H1 (cell line): Measurements from ENCODE around the gene BRCA1. TPM values are rescaled to one million over a fixed set of nuclear protein-coding genes. Genes with fewer than 3 reads are reported as not detected.
"Not testable (repeated sequence)": the region's sequence is repeated elsewhere in the genome, so short reads cannot be mapped to it uniquely, and the experiment has no call there.

Experiments used
- CTCF ChIA-PET: fragments of 300-600 bp; sonication (Branson Sonifier 250); formaldehyde crosslinking; loops from one replicate; lab custom pipeline; 2021; ENCODE audit not compliant: partially characterized antibody; lab: Charles Lee
- POLR2A ChIA-PET: fragments of 300-600 bp; sonication (Branson Sonifier 250); formaldehyde crosslinking; loops from one replicate; lab custom pipeline; 2021; ENCODE audit warnings: inconsistent platforms; ENCODE audit not compliant: partially characterized antibody; lab: Charles Lee
- DNase-seq, 2 experiments: peaks; one replicate each; pipeline versions ENCODE4 v3.0.0 to v3.0.0-alpha.2; 2010 to 2022; ENCODE audit warnings: low spot score in 2 of 2, low read depth in 1 of 2, mixed read lengths in 1 of 2
- FAIRE-seq: peaks from 2 replicates; lab custom pipeline; 2011; peaks lifted over from hg19 to GRCh38; lab: Jason Lieb, UNC
- H2AFZ ChIP-seq: 2 replicates; pipeline ENCODE4 v1.8.1; 2012; ENCODE audit warnings: low read length, inconsistent platforms
- H2AK5ac ChIP-seq: 2 replicates; pipeline ENCODE4 v1.6.1; 2013; ENCODE audit warnings: low read depth, low read length
- H2BK120ac ChIP-seq: replicated peaks from 2 replicates; pipeline ENCODE3; 2013; ENCODE audit warnings: low read depth, low read length, inconsistent platforms
- H2BK12ac ChIP-seq: 2 replicates; pipeline ENCODE4 v1.6.1; 2013; ENCODE audit warnings: low read depth, low read length
- H2BK15ac ChIP-seq: 2 replicates; pipeline ENCODE4 v1.6.1; 2013; ENCODE audit warnings: low read length
- H2BK20ac ChIP-seq: 2 replicates; pipeline ENCODE4 v1.6.1; 2013; ENCODE audit warnings: low read length
- H2BK5ac ChIP-seq: 2 replicates; pipeline ENCODE4 v1.6.1; 2013; ENCODE audit warnings: low read depth, low read length
- H3K14ac ChIP-seq: 2 replicates; pipeline ENCODE4 v1.6.1; 2013; ENCODE audit warnings: inconsistent platforms; ENCODE audit not compliant: insufficient read length
- H3K18ac ChIP-seq: 2 replicates; pipeline ENCODE4 v1.6.1; 2013; ENCODE audit warnings: low read length; ENCODE audit errors: extremely low read depth
- H3K23ac ChIP-seq: 2 replicates; pipeline ENCODE4 v1.6.1; 2013; ENCODE audit warnings: inconsistent platforms; ENCODE audit not compliant: insufficient read length
- H3K23me2 ChIP-seq: 2 replicates; pipeline ENCODE4 v1.6.1; 2013; ENCODE audit warnings: low read depth, low read length
- H3K27ac ChIP-seq: 2 replicates; pipeline ENCODE4 v1.6.1; 2011; ENCODE audit warnings: low read depth, low read length, inconsistent platforms
- H3K27me3 ChIP-seq, 4 experiments: replicated peaks in 1 of 4; 1 replicate in 1 of 4; 2 replicates in 3 of 4; pipeline versions ENCODE4 v1.6.1 to v1.8.1; 2011 to 2013; ENCODE audit warnings: low read length in 3 of 4, mild to moderate bottlenecking in 3 of 4, inconsistent platforms in 2 of 4, mixed read lengths in 2 of 4, moderate library complexity in 1 of 4; ENCODE audit not compliant: control insufficient read depth in 3 of 4, insufficient read depth in 3 of 4; ENCODE audit errors: extremely low read depth in 1 of 4
- H3K36me3 ChIP-seq, 4 experiments: 2 replicates each; pipeline versions ENCODE4 v1.6.1 to v1.8.1; 2011 to 2013; ENCODE audit warnings: mild to moderate bottlenecking in 4 of 4, low read length in 3 of 4, moderate library complexity in 2 of 4, control low read depth in 1 of 4, inconsistent platforms in 1 of 4; ENCODE audit not compliant: insufficient read depth in 4 of 4, control insufficient read depth in 2 of 4
- H3K4ac ChIP-seq: replicated peaks from 2 replicates; pipeline ENCODE3; 2013; ENCODE audit warnings: low read length, low read depth, mixed read lengths, inconsistent platforms; ENCODE audit not compliant: insufficient read length
- H3K4me1 ChIP-seq, 4 experiments: replicated peaks in 1 of 4; 1 replicate in 1 of 4; 2 replicates in 3 of 4; pipeline versions ENCODE4 v1.6.1 to v1.8.1; 2011 to 2013; ENCODE audit warnings: low read length in 3 of 4, inconsistent platforms in 2 of 4, mixed read lengths in 1 of 4; ENCODE audit not compliant: insufficient read depth in 4 of 4, control insufficient read depth in 3 of 4
- H3K4me2 ChIP-seq, 2 experiments: 2 replicates each; pipeline versions ENCODE4 v1.6.1 to v1.8.1; 2011 to 2013; ENCODE audit warnings: low read depth in 2 of 2, low read length in 2 of 2, control low read depth in 1 of 2, inconsistent platforms in 1 of 2, mild to moderate bottlenecking in 1 of 2; ENCODE audit not compliant: insufficient read depth in 1 of 2
- H3K4me3 ChIP-seq, 4 experiments: fragments of 200-600, 300-600 bp in 1 of 4; sonication (generic), shearing (Covaris generic), sonication (Bioruptor Twin) in 1 of 4; 2 replicates each; pipeline versions ENCODE4 v1.5.1 to v1.8.1; 2011 to 2016; ENCODE audit warnings: low read length in 4 of 4, low read depth in 3 of 4, control low read depth in 2 of 4, inconsistent platforms in 2 of 4, mild to moderate bottlenecking in 2 of 4, mixed read lengths in 1 of 4, moderate library complexity in 1 of 4; ENCODE audit not compliant: insufficient read depth in 2 of 4; ENCODE audit errors: extremely low read depth in 1 of 4
- H3K56ac ChIP-seq: replicated peaks from 2 replicates; pipeline ENCODE3; 2013; ENCODE audit warnings: low read depth, mild to moderate bottlenecking, mixed read lengths, low read length, inconsistent platforms; ENCODE audit not compliant: insufficient read length
- H3K79me1 ChIP-seq: 2 replicates; pipeline ENCODE4 v1.6.1; 2013; ENCODE audit warnings: low read depth, low read length, control low read depth
- H3K79me2 ChIP-seq, 2 experiments: 2 replicates each; pipeline versions ENCODE4 v1.6.1 to v1.8.1; 2012 to 2013; ENCODE audit warnings: low read length in 2 of 2, mild to moderate bottlenecking in 2 of 2, inconsistent platforms in 1 of 2; ENCODE audit not compliant: insufficient read depth in 2 of 2, control insufficient read depth in 1 of 2
- H3K9ac ChIP-seq, 4 experiments: replicated peaks in 1 of 4; 1 replicate in 1 of 4; 2 replicates in 3 of 4; pipeline versions ENCODE4 v1.6.1 to v1.8.1; 2011 to 2013; ENCODE audit warnings: low read depth in 3 of 4, low read length in 3 of 4, control low read depth in 2 of 4, mild to moderate bottlenecking in 2 of 4, moderate library complexity in 2 of 4, inconsistent platforms in 1 of 4; ENCODE audit errors: extremely low read depth in 1 of 4
- H3K9me3 ChIP-seq, 2 experiments: 2 replicates each; pipeline versions ENCODE4 v1.6.1 to v1.8.1; 2012 to 2013; ENCODE audit warnings: mild to moderate bottlenecking in 2 of 2, moderate library complexity in 2 of 2, control low read depth in 1 of 2, inconsistent platforms in 1 of 2, low read depth in 1 of 2, low read length in 1 of 2, mixed read lengths in 1 of 2; ENCODE audit not compliant: insufficient read depth in 2 of 2
- H4K20me1 ChIP-seq, 2 experiments: replicated peaks in 1 of 2; 2 replicates each; pipeline versions ENCODE3 to v1.8.1; 2011 to 2013; ENCODE audit warnings: inconsistent platforms in 2 of 2, low read length in 2 of 2, mild to moderate bottlenecking in 1 of 2; ENCODE audit not compliant: insufficient read depth in 2 of 2, control insufficient read depth in 1 of 2
- H4K5ac ChIP-seq: 2 replicates; pipeline ENCODE4 v1.6.1; 2013; ENCODE audit warnings: low read length, low read depth, mixed read lengths, inconsistent platforms; ENCODE audit not compliant: insufficient read length
- H4K8ac ChIP-seq: 2 replicates; pipeline ENCODE4 v1.8.0; 2013; ENCODE audit warnings: mild to moderate bottlenecking, moderate library complexity, low read length, inconsistent platforms; ENCODE audit not compliant: insufficient read depth; ENCODE audit errors: extremely low read depth
- H4K91ac ChIP-seq: replicated peaks from 2 replicates; pipeline ENCODE3; 2013; ENCODE audit warnings: low read length, mixed read lengths, inconsistent platforms; ENCODE audit not compliant: insufficient read length
- WGBS, 2 experiments: shearing (Covaris generic) in 1 of 2; methylation state at CpG; one replicate each; pipeline versions ENCODE4 v1.1.6 to v1.1.7; 2013 to 2015; ENCODE audit warnings: low lambda C conversion rate in 2 of 2, mixed read lengths in 2 of 2, inconsistent platforms in 1 of 2, low coverage in 1 of 2, missing lambda C conversion rate in 1 of 2; ENCODE audit not compliant: insufficient replicate concordance in 2 of 2, insufficient coverage in 1 of 2, insufficient read length in 1 of 2; ENCODE audit errors: extremely low coverage in 1 of 2, missing lambda C conversion rate in 1 of 2; 5-methylcytosine and 5-hydroxymethylcytosine counted together
- polyA plus RNA-seq, 7 experiments: library from polyadenylated mRNA; depleted of rRNA in 3 of 7; stranded (reverse) in 5 of 7; unstranded in 2 of 7; fragments of >200 nt in 5 of 7; fragments of 200-250 nt in 2 of 7; gene quantifications; 1 replicate in 5 of 7; 2 replicates in 1 of 7; 4 replicates in 1 of 7; pipeline versions ENCODE4 v1.2.1 to v1.2.3, GENCODE V29; 2011 to 2013; ENCODE audit warnings: missing spikeins in 2 of 7, mixed read lengths in 2 of 7
- total RNA-seq: library from RNA; stranded (reverse); fragmentation: NEBNext Ultra II Directional; extraction: Animal tissue kit (Norgen Biotek cat#: 25700); gene quantifications from 2 replicates; pipeline ENCODE4 v1.2.1, GENCODE V29; 2021

BRCA1 gene
- total and polyA plus RNA-seq, 2 of the 8 experiments (the other 6 are each of a cell fraction or from before 2014, with no cell fraction given) = 30.7 to 39.2 TPM

- H3K4me1 ChIP-seq, H3K4me2 ChIP-seq, H3K9me3 ChIP-seq, H3K79me2 ChIP-seq, H3K27ac ChIP-seq, H3K23ac ChIP-seq, H2BK120ac ChIP-seq, H2AK5ac ChIP-seq, H2BK5ac ChIP-seq, H3K14ac ChIP-seq, H3K27me3 ChIP-seq, H3K18ac ChIP-seq, H2BK15ac ChIP-seq, H4K5ac ChIP-seq, H4K8ac ChIP-seq, POLR2A ChIA-PET, FAIRE-seq, H3K4me3 ChIP-seq, DNase-seq, H3K23me2 ChIP-seq, H3K56ac ChIP-seq, H4K91ac ChIP-seq, H2BK12ac ChIP-seq, H2AFZ ChIP-seq, H3K9ac ChIP-seq, H2BK20ac ChIP-seq, H4K20me1 ChIP-seq, H3K79me1 ChIP-seq, H3K4ac ChIP-seq: not testable (repeated sequence)
- CTCF ChIA-PET = interaction anchor here (1.0 to 1.8 kb wide), 3 partner anchors 9 to 29 kb away, joined by 3 to 5 read pairs (median 3); no protein-coding TSS in a partner anchor
- peaks cover 2 to 24% (median 11%) of the 10 kb centered on the region in 4 experiments; a peak in 6 of 8 replicates for H3K36me3 ChIP-seq
- 94% methylated on average over 7 of the region's 7 CpGs; no CpG with 5 or more reads in 1 of the 2 experiments for WGBS, 2 experiments
Observed at GRCh38 chr17:43053008-43053407, 72.2 kb downstream of the BRCA1 start.
